Measurements from ENCODE around the gene TMEM187. TPM values are rescaled to one million over a fixed set of nuclear protein-coding genes. Genes with fewer than 3 reads are reported as not detected.

The TMEM187 gene

GRCh38 chrX:154030715-154031305 is 58.3 kb downstream of the TMEM187 start:
- Histone ChIP-seq H3K9ac (ENCODE audit: low read depth, low read length) (no peak overlapping the region), H3K36me3 (ENCODE audit: insufficient read depth, low read length) (peaks cover 15% of the 10 kb centered on the region), H3K4me1 (ENCODE audit: control insufficient read depth, insufficient read depth, low read length) (no peaks in the 10 kb centered on the region)

GRCh38 chrX:154032160-154032559 is 59.6 kb downstream of the TMEM187 start:
- no peaks in the 10 kb centered on the region for H3K27me3 ChIP-seq (ENCODE audit: control insufficient read depth, insufficient read depth, low read length)

More at GRCh38 chrX:154030715-154031305, 58.3 kb downstream of the TMEM187 start:
- H3K4me2 ChIP-seq (ENCODE audit: low read length) = no peak overlapping the region
- H3K4me3 ChIP-seq (ENCODE audit: low read length) = no peak overlapping the region
- H3K9me3 ChIP-seq (replicated peaks; ENCODE audit: low read length) = no peaks in the 10 kb centered on the region
- H3K27me3 ChIP-seq (ENCODE audit: control insufficient read depth, insufficient read depth, low read length) = no peaks in the 10 kb centered on the region

GRCh38 chrX:154032653-154033052 is 60.1 kb downstream of the TMEM187 start:
- Histone ChIP-seq H3K4me1 (ENCODE audit: control insufficient read depth, insufficient read depth, low read length) (no peaks in the 10 kb centered on the region), H3K36me3 (ENCODE audit: insufficient read depth, low read length) (peaks cover 15% of the 10 kb centered on the region), H3K4me2 (ENCODE audit: low read length) (no peak overlapping the region), H3K9me3 (replicated peaks; ENCODE audit: low read length) (no peaks in the 10 kb centered on the region), H3K4me3 (ENCODE audit: low read length) (no peak overlapping the region), H3K27me3 (ENCODE audit: control insufficient read depth, insufficient read depth, low read length) (no peaks in the 10 kb centered on the region), H3K9ac (ENCODE audit: low read depth, low read length) (no peak overlapping the region)

More at GRCh38 chrX:154032160-154032559, 59.6 kb downstream of the TMEM187 start:
- Histone ChIP-seq H3K4me3 (ENCODE audit: low read length) (no peak overlapping the region), H3K4me1 (ENCODE audit: control insufficient read depth, insufficient read depth, low read length) (no peaks in the 10 kb centered on the region), H3K9ac (ENCODE audit: low read depth, low read length) (no peak overlapping the region), H3K4me2 (ENCODE audit: low read length) (no peak overlapping the region), H3K36me3 (ENCODE audit: insufficient read depth, low read length) (peaks cover 15% of the 10 kb centered on the region), H3K9me3 (replicated peaks; ENCODE audit: low read length) (no peaks in the 10 kb centered on the region)

Small RNAs within 50 kb of the gene (small RNA-seq; reads per million reads assigned to genes)
- not detected for gene MIR3202-1
